Measurements from ENCODE around the gene TP53TG5.

- TF ChIP-seq POLR2AphosphoS5 (IDR thresholded peaks at IDR 0.05; ENCODE audit: borderline replicate concordance, low read depth, low read length) (no peak), EZH2 (IDR thresholded peaks at IDR 0.05) (no peak)
These were observed 30.7 kb downstream of the TP53TG5 start for GRCh38 chr20:45347297-45347935.
